Adrenal gland (tissue), 5 donors: ENCODE measurements around the gene MROH8.

ENCODE experiments used
- POLR2A ChIP-seq, 2 donors: fragments of 450-650 bp; IDR thresholded peaks; one replicate each; pipeline ENCODE4 v1.6.1; 2017; ENCODE audit warnings: antibody characterized with exemption in 2 of 2, mild to moderate bottlenecking in 2 of 2, moderate library complexity in 1 of 2
- TF ChIP-seq, protein P1 (sequence below), 6 experiments: fragments of 450-650 bp in 4 of 6; fragments of 200-600 bp in 2 of 6; sonication (generic) in 1 of 6; IDR thresholded peaks; 1 replicate in 5 of 6; 2 replicates in 1 of 6; pipeline versions ENCODE4 v1.5.1 to v1.8.0; 2016 to 2021; ENCODE audit warnings: antibody characterized with exemption in 6 of 6, mild to moderate bottlenecking in 2 of 6, moderate library complexity in 1 of 6
- donor health status: DM: no; HTN: no; CAD: no.

- TF ChIP-seq, protein P1, sequence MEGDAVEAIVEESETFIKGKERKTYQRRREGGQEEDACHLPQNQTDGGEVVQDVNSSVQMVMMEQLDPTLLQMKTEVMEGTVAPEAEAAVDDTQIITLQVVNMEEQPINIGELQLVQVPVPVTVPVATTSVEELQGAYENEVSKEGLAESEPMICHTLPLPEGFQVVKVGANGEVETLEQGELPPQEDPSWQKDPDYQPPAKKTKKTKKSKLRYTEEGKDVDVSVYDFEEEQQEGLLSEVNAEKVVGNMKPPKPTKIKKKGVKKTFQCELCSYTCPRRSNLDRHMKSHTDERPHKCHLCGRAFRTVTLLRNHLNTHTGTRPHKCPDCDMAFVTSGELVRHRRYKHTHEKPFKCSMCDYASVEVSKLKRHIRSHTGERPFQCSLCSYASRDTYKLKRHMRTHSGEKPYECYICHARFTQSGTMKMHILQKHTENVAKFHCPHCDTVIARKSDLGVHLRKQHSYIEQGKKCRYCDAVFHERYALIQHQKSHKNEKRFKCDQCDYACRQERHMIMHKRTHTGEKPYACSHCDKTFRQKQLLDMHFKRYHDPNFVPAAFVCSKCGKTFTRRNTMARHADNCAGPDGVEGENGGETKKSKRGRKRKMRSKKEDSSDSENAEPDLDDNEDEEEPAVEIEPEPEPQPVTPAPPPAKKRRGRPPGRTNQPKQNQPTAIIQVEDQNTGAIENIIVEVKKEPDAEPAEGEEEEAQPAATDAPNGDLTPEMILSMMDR (IDR thresholded peaks at IDR 0.05) = no peak
- no peak for TF ChIP-seq POLR2A (IDR thresholded peaks at IDR 0.05)
Measured at GRCh38 chr20:37219751-37220668, 40.7 kb upstream of the MROH8 start.
